Forelimb muscle (tissue), 1 donor: ENCODE data around the gene GNB1L. TPM values are rescaled to one million over a fixed set of nuclear protein-coding genes. Genes with fewer than 3 reads are reported as not detected.
"Not testable (repeated sequence)": the region's sequence is repeated elsewhere in the genome, so short reads cannot be mapped to it uniquely, and the experiment has no call there.

Experiments
- DNase-seq: peaks from one replicate; pipeline ENCODE4 v3.0.0-alpha.2; 2013; ENCODE audit warnings: low read depth
- polyA plus RNA-seq: library from polyadenylated mRNA; unstranded; fragments of 120-200 nt; gene quantifications from one replicate; pipeline ENCODE4 v1.2.1, GENCODE V29; 2013; ENCODE audit not compliant: insufficient read length

The GNB1L gene
- polyA plus RNA-seq, 1 donor, result 3.9 TPM

GRCh38 chr22:19843857-19844376 lies 10.8 kb downstream of the GNB1L start:
- no peak for DNase-seq

GRCh38 chr22:19843107-19843856 lies 11.4 kb downstream of the GNB1L start:
- DNase-seq, result no peak

GRCh38 chr22:19842393-19843106 lies 12.1 kb downstream of the GNB1L start:
- DNase-seq, result no peak

GRCh38 chr22:19841641-19842392 lies 12.9 kb downstream of the GNB1L start:
- DNase-seq, result no peak

GRCh38 chr22:19840955-19841640 lies 13.6 kb downstream of the GNB1L start:
- DNase-seq, result no peak

- DNase-seq, result no peak
Measured at GRCh38 chr22:19840059-19840458, 14.6 kb downstream of the GNB1L start.

GRCh38 chr22:19837915-19838314 lies 16.8 kb downstream of the GNB1L start:
- DNase-seq, result no peak

- no peak for DNase-seq
Measured at GRCh38 chr22:19836512-19836911, 18.2 kb downstream of the GNB1L start.

- no peak for DNase-seq
Measured at GRCh38 chr22:19834599-19834998, 20.1 kb downstream of the GNB1L start.

GRCh38 chr22:19833327-19833726 lies 21.3 kb downstream of the GNB1L start:
- not testable (repeated sequence) for DNase-seq

- no peak for DNase-seq
Measured at GRCh38 chr22:19832476-19833108, 22.1 kb downstream of the GNB1L start.

GRCh38 chr22:19831979-19832378 lies 22.7 kb downstream of the GNB1L start:
- not testable (repeated sequence) for DNase-seq

- no peak for DNase-seq
Measured at GRCh38 chr22:19831016-19831415, 23.7 kb downstream of the GNB1L start.

GRCh38 chr22:19828035-19828401 lies 26.7 kb downstream of the GNB1L start:
- no peak for DNase-seq

GRCh38 chr22:19827341-19828034 lies 27.2 kb downstream of the GNB1L start:
- DNase-seq, result no peak

- no peak for DNase-seq
Measured at GRCh38 chr22:19826619-19826950, 28.1 kb downstream of the GNB1L start.

- no peak for DNase-seq
Measured at GRCh38 chr22:19825904-19826618, 28.6 kb downstream of the GNB1L start.

- no peak for DNase-seq
Measured at GRCh38 chr22:19824926-19825339, 29.7 kb downstream of the GNB1L start.

GRCh38 chr22:19824212-19824925 lies 30.3 kb downstream of the GNB1L start:
- no peak for DNase-seq

GRCh38 chr22:19823902-19824211 lies 30.8 kb downstream of the GNB1L start:
- DNase-seq, result no peak
